ENCODE data around the gene APBA1. TPM values are rescaled to one million over a fixed set of nuclear protein-coding genes. Genes with fewer than 3 reads are reported as not detected.

APBA1 gene
- total and polyA plus RNA-seq, 2 of the 4 experiments (the other 2 are of a cell fraction) = 3.8 to 5.1 TPM

DNA sequence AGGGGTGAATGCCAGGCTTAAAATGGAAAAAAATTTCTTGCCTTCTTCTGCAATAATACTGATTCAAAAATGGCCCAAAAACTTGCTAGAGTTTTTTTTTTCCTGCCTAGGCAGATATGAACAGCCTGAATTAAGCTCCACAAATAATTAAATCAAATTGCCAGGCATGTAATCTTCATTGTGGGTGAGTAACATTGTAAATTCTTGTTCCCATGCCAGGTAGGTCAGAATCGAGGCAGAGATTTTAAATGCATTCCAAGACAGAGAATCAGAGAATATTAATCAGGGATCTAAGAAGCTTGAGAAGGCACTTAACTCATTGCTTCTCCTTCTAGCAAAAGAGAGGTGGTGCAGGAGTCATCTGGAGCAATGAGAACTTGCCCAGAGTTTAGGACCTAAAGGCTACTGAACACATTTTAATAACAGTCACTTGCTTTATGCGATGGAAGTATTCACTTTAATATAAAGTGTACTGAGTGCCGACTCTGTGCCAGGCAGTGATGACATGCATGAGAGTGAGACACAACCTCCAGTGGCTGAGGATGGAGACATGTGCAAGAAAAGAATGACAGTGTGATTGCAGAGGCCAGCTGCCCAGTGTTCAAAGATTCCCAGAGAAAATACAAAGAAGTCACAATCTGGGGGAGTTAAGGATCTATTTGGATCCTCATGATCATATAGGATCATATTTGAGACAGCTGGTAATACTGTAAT lies 102.3 kb downstream of the APBA1 start:
- Histone ChIP-seq H3K9me3 (ENCODE audit: control insufficient read depth, insufficient read depth, low read length) (no peaks in the 10 kb centered on the region), H3K56ac (ENCODE audit: extremely low read depth, insufficient read depth, low read length) (no peak overlapping the region), H4K5ac (ENCODE audit: low read depth, low read length) (no peak overlapping the region), H3K23ac (ENCODE audit: low read depth, low read length) (no peak overlapping the region; the same call in 1 of the 2 replicates), H2BK20ac (ENCODE audit: low read depth, low read length) (no peak overlapping the region), H2AK5ac (ENCODE audit: low read depth, low read length) (peak overlapping the region; percentile 20; the same call in 1 of the 2 replicates), H4K8ac (ENCODE audit: low read depth in 2 of 2, low read length in 2 of 2) (no peak overlapping the region), H3K14ac (replicated peaks; ENCODE audit: low read depth, low read length) (peak overlapping the region; percentile 29; the same call in 1 of the 2 replicates), H2AK9ac (replicated peaks; ENCODE audit: low read depth, low read length, poor library complexity) (no peak overlapping the region), H4K91ac (ENCODE audit: insufficient read depth, low read depth, low read length) (no peak overlapping the region), H3K9ac (ENCODE audit: low read depth, low read length) (no peak overlapping the region), H2BK15ac (ENCODE audit: low read depth, low read length) (no peak overlapping the region), H3K27ac (ENCODE audit: insufficient read depth, low read length) (no peak overlapping the region), H3K27me3 (ENCODE audit: control insufficient read depth, insufficient read depth, low read length) (no peaks in the 10 kb centered on the region), H3K18ac (ENCODE audit: low read depth, low read length) (no peak overlapping the region), H3K4ac (ENCODE audit: low read depth, low read length) (peak overlapping the region; percentile 53), H3K4me2 (ENCODE audit: low read depth, low read length) (no peak overlapping the region; the same call in 1 of the 2 replicates), H3K4me3 (ENCODE audit: insufficient read depth, low read depth, low read length) (no peak overlapping the region), H2AFZ (replicated peaks; ENCODE audit: low read length, poor library complexity) (no peak overlapping the region), H3K79me1 (ENCODE audit: low read depth in 1 of 2, low read length in 2 of 2) (peaks cover 0 to 10% of the 10 kb centered on the region in 2 experiments; a peak in 2 of 4 replicates), H3K4me1 (ENCODE audit: control insufficient read depth, insufficient read depth, low read length) (peaks cover 10% of the 10 kb centered on the region), H2BK5ac (ENCODE audit: low read depth, low read length, poor library complexity, severe bottlenecking) (no peak overlapping the region), H4K20me1 (ENCODE audit: insufficient read depth, low read length) (peaks cover 3% of the 10 kb centered on the region; the same call in 1 of the 2 replicates), H3K36me3 (ENCODE audit: control insufficient read depth, insufficient read depth, low read length) (no peaks in the 10 kb centered on the region), H2BK120ac (ENCODE audit: low read depth, low read length) (no peak overlapping the region), H3K9me1 (ENCODE audit: insufficient read depth, low read length) (peaks cover 14% of the 10 kb centered on the region)
- ATAC-seq (ENCODE audit: low read depth) (peak; percentile 66), DNase-seq (peak; percentile 78)
- ChIA-PET CTCF (no interaction called here), POLR2A (ENCODE audit: unreplicated experiment) (no interaction called here)
- dilution Hi-C loops (cut with HindIII; ENCODE audit: low sequenced_read_pairs, unreplicated experiment) = no loop called here
- intact Hi-C loops (cut with micrococcal nuclease) = loop anchor here (10.0 kb wide), 1 partner anchor 215 kb away; no protein-coding TSS in a partner anchor
- in situ Hi-C loops (cut with MboI; ENCODE audit: low sequenced_read_pairs) = loop anchor here (5.0 to 25.0 kb wide), 3 partner anchors 48 to 667 kb away; no protein-coding TSS in a partner anchor
- no CpG with 5 or more reads among the region's 3 CpGs for WGBS, 2 experiments (ENCODE audit: extremely low coverage in 2 of 2, insufficient read length in 1 of 2)
- no TSS peak for BruUV-seq (replicated peaks)
- TF ChIP-seq ELK1 (IDR thresholded peaks at IDR 0.05; ENCODE audit: borderline replicate concordance, low read depth, low read length) (no peak), CHD1 (IDR thresholded peaks at IDR 0.05; ENCODE audit: low read depth, low read length) (no peak), MAZ (IDR thresholded peaks at IDR 0.05; ENCODE audit: borderline replicate concordance, low read depth, low read length) (no peak), FOS (IDR thresholded peaks at IDR 0.05; ENCODE audit: low read depth, low read length) (no peak), USF2 (IDR thresholded peaks at IDR 0.05; ENCODE audit: low read depth, low read length) (no peak), RCOR1 (IDR thresholded peaks at IDR 0.05; ENCODE audit: insufficient replicate concordance, low read length) (no peak), MAFK (IDR thresholded peaks at IDR 0.05; ENCODE audit: low read depth, low read length) (no peak), RAD21 (IDR thresholded peaks at IDR 0.05; ENCODE audit: low read length) (no peak), BHLHE40 (IDR thresholded peaks at IDR 0.05; ENCODE audit: low read depth, low read length) (no peak), MXI1 (IDR thresholded peaks at IDR 0.05; ENCODE audit: borderline replicate concordance, low read depth, low read length) (no peak), RFX5 (IDR thresholded peaks at IDR 0.05; ENCODE audit: low read depth, low read length) (no peak), CEBPB (IDR thresholded peaks at IDR 0.05; ENCODE audit: low read depth, low read length) (no peak), POLR2A (IDR thresholded peaks at IDR 0.05; ENCODE audit: low read depth, low read length) (no peak), SMC3 (IDR thresholded peaks at IDR 0.05; ENCODE audit: low read depth, low read length) (no peak)
- TF ChIP-seq, protein P1, sequence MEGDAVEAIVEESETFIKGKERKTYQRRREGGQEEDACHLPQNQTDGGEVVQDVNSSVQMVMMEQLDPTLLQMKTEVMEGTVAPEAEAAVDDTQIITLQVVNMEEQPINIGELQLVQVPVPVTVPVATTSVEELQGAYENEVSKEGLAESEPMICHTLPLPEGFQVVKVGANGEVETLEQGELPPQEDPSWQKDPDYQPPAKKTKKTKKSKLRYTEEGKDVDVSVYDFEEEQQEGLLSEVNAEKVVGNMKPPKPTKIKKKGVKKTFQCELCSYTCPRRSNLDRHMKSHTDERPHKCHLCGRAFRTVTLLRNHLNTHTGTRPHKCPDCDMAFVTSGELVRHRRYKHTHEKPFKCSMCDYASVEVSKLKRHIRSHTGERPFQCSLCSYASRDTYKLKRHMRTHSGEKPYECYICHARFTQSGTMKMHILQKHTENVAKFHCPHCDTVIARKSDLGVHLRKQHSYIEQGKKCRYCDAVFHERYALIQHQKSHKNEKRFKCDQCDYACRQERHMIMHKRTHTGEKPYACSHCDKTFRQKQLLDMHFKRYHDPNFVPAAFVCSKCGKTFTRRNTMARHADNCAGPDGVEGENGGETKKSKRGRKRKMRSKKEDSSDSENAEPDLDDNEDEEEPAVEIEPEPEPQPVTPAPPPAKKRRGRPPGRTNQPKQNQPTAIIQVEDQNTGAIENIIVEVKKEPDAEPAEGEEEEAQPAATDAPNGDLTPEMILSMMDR (conservative IDR thresholded peaks at IDR 0.05; ENCODE audit: low read depth, low read length) = no peak

Measured in IMR-90 (cell line).